ENCODE data around the gene PRR16.
"Not testable (repeated sequence)": the region's sequence is repeated elsewhere in the genome, so short reads cannot be mapped to it uniquely, and the experiment has no call there.

PRR16 gene

GRCh38 chr5:120463991-120464626, at the start of gene PRR16:
TSS of gene PRR16 (plus strand) at chr5:120464300.
- peak; percentile 60 for DNase-seq (ENCODE audit: low read depth)

- DNase-seq (ENCODE audit: low read depth), result no peak
Observed at GRCh38 chr5:120415985-120416384, 48.1 kb upstream of the PRR16 start.

DNA sequence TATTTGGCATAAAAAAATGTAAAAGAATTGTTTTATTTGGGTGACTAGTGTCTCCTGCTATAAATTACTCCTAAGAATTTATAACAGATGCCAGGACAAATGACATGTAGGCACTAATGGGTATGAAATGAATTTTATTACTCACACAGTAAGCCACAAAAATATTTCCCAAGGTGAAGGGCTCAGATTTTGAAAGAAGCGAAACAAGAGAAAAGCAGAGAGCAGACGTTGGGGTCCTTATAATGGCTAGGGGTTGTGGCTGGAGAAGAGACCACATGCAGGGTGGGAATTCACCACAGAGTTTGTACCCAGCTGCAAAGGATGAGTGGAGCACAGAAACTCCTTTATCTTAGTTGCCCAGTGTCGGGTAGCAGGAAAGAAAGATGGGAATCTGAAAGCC, 45.0 kb upstream of the PRR16 start:
- DNase-seq (ENCODE audit: low read depth), result no peak

- DNase-seq (ENCODE audit: low read depth), result not testable (repeated sequence)
Observed at GRCh38 chr5:120426633-120427275, 37.3 kb upstream of the PRR16 start.

DNA sequence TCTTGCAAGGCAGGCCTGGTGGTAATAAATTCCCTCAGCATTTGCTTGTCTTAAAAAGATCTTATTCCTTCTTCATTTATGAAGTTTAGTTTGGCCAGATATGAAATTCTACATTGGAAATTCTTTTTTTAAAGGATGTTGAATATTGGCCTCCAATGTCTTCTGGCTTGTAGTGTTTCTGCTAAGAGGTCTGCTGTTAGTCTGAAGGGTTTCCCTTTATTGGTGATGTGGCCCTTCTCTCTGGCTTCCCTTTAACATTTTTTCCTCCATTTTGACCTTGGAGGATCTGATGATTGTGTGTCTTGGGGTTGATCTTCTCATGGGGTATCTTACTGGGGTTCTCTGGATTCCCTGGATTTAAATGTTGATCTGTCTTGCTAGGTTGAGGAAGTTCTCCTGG, 33.5 kb upstream of the PRR16 start:
- DNase-seq (ENCODE audit: low read depth), result no peak

- no peak for DNase-seq (ENCODE audit: low read depth)
Observed at GRCh38 chr5:120432861-120433260, 31.2 kb upstream of the PRR16 start.

DNA sequence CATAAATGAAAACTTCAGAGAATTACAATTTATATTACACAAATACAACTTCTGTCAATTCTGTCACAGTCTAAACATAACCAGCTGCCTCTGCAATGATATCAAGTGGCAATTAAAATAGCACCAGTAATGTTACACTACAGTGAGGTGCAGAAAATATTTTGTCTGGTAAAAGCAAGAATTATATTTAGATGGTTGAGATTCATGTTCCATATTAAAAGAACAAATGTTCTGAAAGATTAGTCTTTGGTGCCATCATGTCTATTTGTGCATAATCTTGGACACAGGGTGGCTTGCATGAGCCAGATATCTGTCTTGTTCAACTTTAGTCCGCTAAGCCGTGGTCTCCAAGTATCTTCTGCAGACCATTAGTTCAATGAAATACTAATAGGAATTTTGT, 29.0 kb upstream of the PRR16 start:
- DNase-seq (ENCODE audit: low read depth), result no peak

DNA sequence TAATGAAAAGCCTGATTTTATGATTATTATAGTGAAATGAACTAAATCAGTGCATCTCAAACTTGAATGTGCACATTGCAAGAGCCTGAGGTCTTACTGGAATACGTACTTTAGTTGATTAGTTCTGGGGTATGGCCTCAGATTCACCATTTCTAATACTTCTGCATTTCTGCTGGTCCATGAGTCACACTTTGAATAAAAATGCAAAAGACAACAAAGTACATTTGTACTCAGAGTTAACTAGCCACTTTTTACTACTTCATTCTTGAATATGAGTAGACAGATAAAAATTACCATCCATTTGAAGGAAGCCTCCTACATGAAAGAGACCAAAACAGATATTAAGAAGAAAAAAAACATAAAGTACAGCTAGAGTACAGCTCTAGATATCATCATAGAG, 27.1 kb upstream of the PRR16 start:
- DNase-seq (ENCODE audit: low read depth), result peak; percentile 11

DNA sequence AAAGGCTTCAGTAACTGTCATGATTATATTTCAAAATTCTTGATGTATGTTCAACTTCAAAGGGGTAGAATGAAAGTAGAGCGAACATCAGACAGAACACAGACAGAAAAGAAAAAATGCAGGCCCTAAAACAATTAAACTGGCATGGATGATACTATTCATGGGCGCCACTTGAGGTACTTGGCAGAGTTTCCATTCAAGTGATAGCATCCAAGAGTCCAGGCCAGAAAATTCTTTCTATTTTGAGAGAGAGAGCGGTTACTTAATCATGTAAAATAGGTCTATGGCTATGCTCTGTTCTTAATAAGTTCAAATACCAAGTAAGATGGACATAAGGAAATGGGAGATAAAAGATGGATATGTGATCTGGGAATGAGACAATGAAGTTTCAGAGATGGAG, 21.4 kb upstream of the PRR16 start:
- no peak for DNase-seq (ENCODE audit: low read depth)

GRCh38 chr5:120443607-120444006, 20.5 kb upstream of the PRR16 start:
- no peak for DNase-seq (ENCODE audit: low read depth)

DNA sequence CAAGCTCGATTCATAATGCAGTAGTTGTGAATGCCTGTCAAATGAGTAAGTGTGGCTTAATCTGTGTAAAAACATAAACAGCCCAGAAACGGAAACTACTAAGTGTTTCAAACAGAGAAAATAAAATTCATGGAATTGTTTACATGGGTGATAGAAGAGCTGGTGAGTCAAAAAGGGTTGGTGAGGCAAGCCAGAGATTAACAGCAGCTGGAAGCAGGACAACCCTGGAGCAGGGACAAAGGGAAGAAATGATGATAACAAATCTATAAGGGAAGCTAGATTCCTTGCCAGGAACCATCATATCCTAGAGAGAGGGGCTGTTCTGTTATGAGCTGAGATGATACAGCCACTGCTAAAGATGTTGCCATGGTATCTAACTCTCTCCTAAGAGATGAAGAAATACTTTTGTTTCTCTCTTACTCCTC, 18.0 kb upstream of the PRR16 start:
- peak; percentile 75 for DNase-seq (ENCODE audit: low read depth)

DNA sequence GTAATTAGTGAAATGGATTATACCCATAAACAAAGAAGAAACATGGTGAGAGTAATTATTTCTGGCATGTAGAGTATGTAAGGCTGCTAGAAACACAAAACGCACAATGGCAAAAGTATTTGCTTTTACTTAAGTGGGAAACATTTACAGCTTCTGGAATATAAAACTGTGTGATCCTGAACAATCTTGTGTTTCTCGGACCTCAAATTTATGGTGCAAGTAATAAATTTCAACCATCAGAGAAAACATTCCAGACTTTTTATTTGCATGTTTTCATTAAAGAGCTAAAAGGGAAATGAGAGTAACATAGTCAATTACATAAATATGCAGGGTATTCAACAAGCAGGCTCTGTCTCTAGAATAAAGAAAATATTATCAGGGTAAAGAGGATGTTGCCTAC, 17.2 kb upstream of the PRR16 start:
- no peak for DNase-seq (ENCODE audit: low read depth)

- no peak for DNase-seq (ENCODE audit: low read depth)
Observed at GRCh38 chr5:120447706-120448239, 16.3 kb upstream of the PRR16 start.

GRCh38 chr5:120449501-120449900, 14.6 kb upstream of the PRR16 start:
- DNase-seq (ENCODE audit: low read depth), result no peak

GRCh38 chr5:120450910-120451309, 13.2 kb upstream of the PRR16 start:
- DNase-seq (ENCODE audit: low read depth), result no peak

DNA sequence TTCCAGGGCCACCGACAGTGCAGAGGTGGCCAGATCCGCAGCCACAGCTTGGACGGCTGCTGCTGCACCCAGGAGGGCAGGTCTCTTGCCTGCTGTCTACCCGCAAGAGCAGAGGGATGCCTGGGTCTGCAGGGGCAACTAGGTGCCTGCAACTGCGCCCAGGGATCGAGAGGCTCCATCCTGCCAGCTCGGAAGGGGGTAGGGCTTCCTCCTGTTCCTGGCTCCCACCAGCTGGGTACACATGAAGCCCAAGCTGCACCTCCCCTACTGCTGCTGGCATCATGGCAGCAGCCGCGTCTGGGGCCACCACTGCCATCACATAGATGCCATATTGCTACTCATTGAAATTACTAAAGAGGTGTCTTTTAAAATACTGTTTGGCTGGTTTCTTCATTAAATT, 12.7 kb upstream of the PRR16 start:
- no peak for DNase-seq (ENCODE audit: low read depth)

DNA sequence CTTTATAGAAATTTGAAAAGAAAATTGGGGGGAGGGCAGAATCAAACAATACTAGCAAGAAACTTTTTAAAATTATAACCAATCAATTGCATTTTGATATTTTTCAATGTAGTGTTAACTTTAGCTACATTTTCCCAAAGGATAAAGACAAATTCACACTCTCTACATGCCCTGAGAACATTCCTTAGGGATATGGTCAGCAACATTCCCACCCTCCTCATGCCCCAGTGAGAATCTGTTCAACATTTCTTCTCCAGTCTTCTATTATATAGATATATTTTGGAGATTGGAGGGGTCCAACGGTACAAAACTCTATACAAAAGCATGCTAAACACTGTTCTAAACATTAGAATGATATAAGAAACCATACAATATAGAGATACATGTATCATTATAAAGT, 11.6 kb upstream of the PRR16 start:
- DNase-seq (ENCODE audit: low read depth), result no peak

- DNase-seq (ENCODE audit: low read depth), result peak; percentile 57
Observed at GRCh38 chr5:120454094-120454798, 9.9 kb upstream of the PRR16 start.

- DNase-seq (ENCODE audit: low read depth), result no peak
Observed at GRCh38 chr5:120456006-120456405, 8.1 kb upstream of the PRR16 start.

DNA sequence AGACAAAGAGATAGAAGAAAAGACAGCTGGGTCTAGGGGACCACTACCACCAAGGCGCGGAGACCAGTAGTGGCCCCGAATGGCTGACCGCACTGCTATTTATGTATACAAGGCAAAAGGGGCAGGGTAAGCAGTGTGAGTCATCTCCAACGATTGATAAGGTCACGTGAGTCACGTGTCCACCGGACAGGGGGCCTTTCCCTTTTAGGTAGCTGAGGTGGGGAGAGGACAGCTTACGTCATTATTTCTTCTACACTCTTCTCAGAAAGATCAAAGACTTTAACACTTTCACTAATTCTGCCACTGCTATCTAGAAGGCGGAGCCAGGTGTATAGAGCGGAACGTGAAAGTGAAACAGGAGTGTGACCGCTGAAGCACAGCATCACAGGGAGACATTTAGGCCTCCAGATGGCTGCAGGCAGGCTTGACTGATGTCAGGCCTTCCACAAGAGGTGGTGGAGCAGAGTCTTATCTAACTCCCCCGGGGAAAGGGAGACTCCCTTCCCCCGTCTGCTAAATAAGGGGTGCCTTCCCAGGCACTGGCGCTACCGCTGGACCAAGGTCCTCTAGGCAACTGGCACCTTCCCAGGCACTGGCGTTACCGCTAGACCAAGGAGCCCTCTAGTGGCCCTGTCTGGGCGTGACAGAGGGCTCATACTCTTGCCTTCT, 6.1 kb upstream of the PRR16 start:
- DNase-seq (ENCODE audit: low read depth), result no peak

DNA sequence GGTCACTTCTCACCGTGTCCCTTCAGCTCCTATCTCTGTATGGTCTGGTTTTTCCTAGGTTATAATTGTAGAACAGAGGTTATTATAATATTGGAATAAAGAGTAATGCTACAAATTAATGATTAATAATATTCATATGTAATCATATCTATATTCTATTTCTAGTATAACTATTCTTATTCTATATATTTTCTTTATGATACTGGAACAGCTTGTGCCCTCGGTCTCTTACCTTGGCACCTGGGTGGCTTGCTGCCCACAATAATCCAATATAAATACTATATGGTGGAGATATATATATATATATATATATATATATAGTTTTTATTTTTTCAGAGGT, 5.6 kb upstream of the PRR16 start:
- not testable (repeated sequence) for DNase-seq (ENCODE audit: low read depth)

DNA sequence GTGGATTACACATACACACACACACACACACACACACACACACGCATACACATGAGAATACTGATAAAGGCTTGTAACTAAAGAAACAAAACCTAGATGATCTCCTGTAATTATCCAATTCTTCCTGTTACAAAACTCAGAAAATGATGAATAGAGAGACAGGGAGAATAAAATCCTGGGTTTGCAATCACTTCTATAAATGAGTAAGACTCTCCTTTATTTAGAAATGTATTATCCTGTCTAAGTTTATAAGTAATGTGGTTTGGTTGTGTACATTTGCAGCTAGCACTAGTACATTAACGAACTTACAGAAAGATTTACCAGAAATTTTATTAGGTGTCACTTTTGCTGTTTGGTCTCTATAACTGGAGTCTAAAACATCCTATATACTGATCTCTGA, 2.8 kb upstream of the PRR16 start:
- DNase-seq (ENCODE audit: low read depth), result no peak
